NCI-H1105 (cell line): ENCODE measurements around the gene SDK1.

ENCODE experiments used
- DNase-seq: peaks from one replicate; lab custom pipeline; 2025; lab: John Stamatoyannopoulos, UW

The SDK1 gene

DNA sequence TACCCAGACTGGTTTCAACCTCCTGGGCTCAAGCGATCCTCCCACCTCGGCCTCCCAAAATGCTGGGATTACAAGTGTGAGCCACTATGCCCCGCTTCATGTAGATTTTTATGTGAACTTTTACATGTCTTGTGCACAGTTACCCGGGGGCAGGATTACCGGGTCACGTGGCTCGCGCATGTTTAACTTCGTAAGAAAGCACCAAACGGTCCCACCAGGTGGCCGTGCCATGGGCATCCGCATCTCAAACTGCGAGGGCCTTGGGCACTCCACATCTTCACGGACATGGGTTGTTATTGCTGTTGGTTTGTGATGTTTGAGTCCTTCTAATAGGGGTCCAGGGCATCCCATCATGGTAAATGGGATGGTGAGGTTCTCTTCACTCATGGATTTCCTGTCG is 744.4 kb downstream of the SDK1 start:
- no peak for DNase-seq

DNA sequence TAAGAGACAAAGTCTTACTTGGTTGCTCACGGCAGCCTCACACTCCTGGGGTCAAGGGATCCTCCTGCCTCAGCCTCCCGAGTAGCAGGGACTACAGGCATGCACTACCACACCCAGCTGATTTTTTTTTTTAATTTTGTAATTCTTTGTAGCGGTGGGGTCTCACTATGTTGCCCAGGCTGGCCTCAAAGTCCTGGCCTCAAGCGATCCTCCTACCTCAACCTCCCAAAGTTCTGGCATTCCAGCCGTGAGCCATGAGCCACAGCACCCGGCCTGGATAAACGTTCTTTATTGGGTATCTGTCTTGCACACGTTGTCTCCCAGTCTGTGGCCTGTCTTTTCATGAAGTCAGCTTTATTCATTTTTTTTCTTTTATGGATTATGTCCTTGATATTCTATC is 744.9 kb downstream of the SDK1 start:
- no peak for DNase-seq

DNA sequence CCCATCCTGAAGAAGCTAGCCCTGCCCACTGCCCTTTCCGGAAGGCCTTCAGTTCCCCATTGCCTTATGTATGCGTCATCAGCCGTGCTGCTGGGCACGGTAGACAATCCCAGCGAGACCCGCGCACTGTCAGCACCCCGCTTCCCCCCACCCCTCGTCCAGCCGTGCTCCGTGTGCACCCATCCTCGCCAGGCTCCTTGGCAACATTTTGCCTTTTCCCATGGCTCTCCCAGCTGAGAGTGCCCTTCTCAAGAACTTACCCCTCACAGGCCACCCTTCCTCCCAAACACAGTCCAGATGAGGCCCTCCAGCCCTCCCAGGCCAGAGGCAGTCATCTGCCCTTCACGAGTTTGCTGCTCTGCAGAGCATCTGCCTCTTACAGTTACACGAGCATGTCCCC is 747.3 kb downstream of the SDK1 start:
- no peak for DNase-seq

DNA sequence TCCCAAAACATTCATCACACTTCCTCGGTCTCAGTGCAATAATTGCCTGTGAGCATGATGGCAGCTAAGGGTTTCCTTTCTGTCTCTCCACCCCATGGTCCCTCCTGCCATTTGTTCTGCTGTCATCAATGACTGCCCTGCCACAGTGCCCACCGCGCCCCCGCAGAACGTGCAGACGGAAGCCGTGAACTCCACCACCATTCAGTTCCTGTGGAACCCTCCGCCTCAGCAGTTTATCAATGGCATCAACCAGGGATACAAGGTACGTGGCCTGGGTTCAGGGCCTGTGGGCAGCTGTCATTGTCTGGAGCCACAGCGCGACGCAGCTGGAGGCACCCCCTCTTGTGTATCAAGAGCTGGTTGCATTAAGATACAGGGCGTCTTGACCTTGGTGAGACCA is 748.1 kb downstream of the SDK1 start:
- DNase-seq = no peak

DNA sequence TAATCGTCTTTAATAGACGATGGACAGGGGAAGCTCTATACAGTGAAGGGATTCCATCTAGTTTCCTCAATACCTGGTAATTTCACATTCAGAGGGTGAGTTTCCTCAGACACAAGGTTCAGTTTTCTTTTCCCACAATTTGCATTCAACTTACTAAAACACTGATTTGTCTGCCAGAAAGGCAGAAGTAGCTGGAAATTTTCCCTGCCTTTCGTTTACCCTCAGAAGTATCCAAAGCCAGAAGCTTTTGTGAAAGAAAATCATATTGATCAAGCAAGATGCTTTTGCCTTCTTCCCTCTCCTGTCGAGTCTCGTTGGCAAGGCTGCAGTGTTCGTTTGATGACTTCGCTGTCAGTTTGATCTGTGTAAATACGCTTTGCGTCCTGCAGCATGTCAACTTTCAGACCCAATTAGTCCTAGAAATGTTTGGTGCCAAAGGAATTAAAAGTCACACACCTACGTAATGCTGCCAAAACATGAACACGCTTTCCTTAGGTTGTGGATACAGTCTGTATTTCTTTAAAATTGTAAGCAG is 749.1 kb downstream of the SDK1 start:
- no peak for DNase-seq

DNA sequence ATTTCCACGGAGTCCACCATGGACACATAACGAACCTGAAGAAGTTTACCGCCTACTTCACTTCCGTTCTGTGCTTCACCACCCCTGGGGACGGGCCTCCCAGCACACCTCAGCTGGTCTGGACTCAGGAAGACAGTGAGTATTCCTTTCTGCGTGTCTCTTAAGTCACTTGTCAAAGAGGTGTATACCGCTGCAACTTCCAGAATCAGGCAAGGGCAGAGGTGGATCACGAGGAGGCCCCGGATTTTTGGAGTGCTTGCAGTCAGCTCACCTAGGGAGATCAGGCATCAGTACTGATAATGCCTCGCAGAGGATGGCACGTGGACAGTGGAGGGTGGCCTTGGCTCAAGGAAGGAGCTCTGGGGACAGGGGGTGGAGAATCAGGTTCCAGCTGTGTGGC is 750.6 kb downstream of the SDK1 start:
- no peak for DNase-seq

DNA sequence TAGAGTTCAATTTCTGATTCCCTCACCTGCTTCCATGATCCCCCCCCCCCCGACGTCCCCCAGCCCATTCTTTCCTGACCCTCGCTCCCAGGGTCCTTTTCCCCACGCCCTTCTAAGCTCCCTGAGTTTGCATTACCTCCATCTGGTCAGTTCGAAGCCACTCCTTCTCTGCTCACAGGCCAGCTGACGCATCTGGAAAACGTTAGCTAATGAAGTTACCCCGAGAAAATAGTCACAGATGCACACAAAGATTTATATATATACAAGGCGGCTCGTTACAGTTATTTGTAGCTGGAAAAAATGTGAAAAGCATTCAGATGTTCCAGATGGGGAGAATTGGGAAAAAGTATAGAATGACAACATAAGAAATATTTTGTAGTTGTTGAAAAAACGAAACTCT is 751.1 kb downstream of the SDK1 start:
- no peak for DNase-seq

DNA sequence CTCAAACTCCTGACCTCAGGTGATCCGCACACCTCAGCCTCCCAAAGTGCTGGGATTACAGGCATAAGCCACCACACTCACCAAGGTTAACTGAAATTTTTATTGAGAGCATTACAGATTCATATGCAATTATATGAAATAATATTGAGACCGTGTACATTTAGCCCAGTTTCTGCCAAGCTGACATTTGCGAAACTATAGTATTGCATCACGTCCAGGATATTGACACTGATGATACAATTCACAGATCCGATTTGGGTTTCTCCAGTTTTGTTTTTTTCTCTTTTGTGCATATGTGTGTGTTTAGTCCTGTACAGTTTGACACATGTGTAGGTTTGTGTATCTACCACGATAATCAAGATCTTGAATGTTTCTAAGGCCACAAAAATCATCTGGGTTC is 753.1 kb downstream of the SDK1 start:
- no peak for DNase-seq

DNA sequence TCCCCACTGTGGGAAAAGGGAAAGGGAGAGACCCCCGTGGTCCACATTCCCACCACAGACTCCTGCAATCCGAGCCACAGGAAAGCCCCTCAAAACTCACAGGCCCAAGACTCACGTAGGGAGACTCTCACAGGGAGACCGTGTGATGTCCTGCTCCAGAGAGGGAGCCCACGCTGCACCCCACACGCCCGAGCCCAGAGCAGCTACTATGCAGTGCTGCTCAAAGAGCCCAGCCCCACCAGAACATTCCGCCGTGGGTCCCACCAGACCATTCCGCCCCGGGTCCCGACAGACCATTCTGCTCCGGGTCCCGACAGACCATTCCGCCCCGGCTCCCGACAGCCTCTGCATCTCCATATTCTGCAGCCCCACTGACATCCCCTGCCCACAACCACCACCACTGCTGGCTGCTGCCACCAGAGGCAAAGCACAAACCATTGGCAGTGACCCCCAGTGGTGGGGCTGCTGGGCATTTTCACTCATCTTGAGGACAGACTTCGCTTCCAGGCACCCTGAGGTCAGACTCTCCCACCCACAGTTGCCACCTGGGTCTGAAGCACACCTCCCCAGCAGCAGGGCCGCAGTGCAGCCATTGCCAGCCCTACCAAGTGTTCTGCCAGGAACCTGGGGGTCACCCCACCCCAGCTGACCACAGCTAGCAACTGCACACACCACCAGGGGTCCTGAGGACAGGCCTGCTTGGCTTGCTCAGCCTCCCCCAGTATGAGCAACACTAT is 755.7 kb downstream of the SDK1 start:
- DNase-seq = no peak

DNA sequence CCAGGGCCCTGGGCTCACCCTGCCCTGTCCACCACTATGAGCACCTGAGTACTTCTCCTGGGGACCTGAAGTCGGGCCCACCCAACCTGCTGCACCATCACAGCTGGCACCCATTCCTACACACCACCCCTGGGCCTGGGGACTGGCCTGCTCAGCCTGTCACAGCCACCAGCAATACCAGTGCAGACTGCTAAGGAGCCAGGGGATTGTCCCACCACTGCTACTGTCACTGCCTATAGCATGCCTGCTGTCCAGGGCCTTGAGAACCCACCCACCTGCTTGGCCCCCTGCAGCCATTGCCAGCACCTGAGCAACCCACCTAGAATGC is 756.2 kb downstream of the SDK1 start:
- DNase-seq = no peak

DNA sequence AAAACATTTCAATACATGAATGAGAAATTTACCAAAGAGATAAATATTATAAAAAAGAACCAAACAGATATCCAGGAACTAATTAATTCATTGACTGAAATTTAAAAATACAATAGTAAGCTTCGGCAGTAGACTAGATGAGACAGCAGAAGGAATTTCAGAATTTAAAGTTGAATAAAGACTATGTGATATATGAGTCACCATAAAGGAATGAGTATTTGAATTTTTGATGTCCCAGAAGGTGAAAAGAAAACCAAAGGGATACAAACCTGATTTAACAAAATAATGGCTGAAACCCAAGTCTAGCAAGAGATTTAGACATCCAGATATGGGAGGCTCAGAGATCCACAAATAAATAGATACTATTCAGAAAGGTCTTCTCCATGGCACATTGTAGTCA is 757.1 kb downstream of the SDK1 start:
- no peak for DNase-seq

DNA sequence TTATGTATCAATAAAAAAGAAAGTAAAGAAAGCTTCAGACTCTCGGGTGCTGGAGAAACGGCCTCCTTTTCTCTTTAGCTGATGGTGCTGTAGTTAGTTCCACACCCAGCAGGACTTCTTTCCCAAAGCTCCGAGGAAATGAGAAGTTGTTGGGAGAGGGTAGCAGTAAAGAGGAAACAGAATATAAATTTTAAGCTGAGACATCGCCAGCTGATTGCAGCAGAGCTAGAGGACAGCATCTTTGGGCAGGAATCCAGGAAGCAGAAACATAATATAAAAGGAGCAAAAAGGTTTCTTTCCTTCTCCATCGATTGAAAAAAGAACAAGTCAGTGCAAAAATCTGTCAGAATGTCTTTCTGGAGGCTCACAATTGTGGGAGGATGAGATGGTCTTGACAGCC is 764.1 kb downstream of the SDK1 start:
- DNase-seq = no peak

DNA sequence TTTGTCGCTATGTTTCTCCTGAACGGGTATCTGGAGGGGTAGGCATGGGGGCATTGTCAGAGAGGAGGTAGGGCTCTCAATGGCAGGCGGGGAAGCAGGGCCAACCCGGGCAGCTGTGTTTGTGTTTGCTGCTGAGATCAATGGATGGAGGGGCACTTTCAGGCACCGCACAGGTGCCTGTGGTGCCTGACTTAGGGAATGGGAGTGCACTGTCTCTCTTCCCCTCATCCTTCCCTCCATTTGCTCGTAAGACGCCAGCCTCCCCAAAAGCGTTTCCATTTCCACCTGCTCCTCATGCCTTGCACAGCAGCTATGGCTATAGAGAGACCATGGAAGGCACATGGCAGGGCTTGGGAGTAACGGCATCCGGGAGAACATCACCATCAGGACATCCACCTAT is 765.2 kb downstream of the SDK1 start:
- no peak for DNase-seq

DNA sequence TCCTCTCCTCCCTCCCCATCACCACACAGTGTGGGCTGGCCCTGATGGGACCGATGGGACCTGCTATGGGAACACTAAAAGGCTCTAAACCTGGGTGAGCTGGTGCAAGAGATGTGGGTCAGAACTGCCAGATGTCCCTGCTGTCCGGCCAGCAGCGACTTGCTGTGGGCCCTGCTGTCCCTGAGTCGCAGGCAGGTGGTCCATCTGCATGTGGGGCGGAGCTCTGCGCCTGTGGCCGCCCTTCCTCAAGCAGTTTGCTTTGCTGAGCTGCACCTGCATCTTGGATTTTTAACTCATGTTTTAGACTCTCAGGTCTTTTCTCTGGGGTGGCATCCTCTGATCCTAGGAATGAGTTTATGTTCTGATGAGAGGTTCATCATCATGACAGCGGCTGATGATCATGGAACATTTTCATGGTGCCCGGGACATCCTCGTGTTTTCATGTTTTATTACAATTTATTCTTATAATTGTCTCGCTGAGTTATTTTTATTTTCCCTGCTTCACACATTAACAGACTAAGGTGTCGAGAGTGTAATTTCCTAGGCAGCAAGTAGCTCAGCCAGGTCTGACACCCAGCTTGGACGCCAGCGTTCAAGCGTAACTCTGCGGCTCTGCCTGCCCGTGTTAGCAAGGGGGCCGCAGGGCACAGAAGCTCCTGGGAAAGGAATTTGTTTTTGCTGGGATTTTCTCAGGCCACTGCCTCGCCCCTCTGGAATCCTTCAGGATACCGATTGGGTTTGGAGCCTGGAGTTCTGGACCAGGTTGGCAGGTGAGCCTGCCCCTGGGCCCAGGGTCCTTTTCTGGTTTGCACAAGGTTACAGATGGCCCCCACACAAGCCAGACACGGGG is 765.8 kb downstream of the SDK1 start:
- no peak for DNase-seq

DNA sequence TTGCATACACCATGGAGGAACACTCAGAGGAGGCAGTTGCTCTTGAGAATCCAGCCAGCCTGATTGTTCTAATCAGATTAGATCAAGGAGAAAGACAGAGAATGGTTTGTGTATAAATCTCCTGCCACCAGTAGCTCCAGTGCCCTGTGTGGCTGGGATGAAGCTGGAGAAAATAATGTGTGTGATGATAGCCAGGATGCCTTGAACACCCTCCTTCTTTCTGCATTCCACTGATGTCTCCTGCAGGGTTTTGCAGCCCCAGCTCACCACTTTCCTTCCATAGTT is 766.4 kb downstream of the SDK1 start:
- no peak for DNase-seq

DNA sequence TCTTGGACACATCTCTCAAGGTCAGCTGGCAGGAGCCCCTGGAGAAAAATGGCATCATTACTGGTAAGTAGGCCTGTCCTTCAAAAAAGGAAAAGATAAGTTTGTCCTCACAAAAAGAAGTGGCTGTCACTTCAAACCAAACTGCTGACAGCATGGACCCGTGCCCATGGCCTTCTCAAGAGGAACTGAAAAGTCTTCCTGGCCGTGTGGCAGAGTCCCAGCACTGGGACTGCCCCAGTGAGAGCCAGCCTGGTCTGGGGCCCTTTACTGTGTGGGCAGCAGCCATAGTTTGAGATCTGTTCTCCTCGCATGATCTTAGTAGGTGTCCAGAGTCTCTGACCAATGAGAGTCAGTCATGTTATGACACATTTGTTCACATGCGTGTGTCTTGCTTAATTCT is 766.8 kb downstream of the SDK1 start:
- no peak for DNase-seq

DNA sequence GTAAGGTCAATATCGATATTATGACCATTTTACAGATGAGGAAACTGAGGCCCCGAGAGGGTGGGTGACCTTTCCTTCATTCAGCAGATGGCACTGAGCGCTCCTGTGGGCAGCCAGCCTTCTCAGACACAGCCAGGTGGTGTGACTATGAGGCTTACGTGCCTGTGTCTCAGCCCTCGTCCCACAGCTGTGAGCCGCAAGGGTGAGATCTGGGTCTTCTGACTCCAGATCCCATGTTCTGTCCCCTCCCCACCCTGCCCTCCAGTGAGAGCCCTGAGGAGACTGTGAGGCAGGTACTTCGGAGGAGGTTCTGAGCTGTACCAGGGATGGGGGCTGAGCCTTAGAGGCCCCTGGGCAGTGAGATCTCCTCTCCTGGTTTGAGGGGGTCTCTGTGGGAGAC is 767.2 kb downstream of the SDK1 start:
- no peak for DNase-seq

DNA sequence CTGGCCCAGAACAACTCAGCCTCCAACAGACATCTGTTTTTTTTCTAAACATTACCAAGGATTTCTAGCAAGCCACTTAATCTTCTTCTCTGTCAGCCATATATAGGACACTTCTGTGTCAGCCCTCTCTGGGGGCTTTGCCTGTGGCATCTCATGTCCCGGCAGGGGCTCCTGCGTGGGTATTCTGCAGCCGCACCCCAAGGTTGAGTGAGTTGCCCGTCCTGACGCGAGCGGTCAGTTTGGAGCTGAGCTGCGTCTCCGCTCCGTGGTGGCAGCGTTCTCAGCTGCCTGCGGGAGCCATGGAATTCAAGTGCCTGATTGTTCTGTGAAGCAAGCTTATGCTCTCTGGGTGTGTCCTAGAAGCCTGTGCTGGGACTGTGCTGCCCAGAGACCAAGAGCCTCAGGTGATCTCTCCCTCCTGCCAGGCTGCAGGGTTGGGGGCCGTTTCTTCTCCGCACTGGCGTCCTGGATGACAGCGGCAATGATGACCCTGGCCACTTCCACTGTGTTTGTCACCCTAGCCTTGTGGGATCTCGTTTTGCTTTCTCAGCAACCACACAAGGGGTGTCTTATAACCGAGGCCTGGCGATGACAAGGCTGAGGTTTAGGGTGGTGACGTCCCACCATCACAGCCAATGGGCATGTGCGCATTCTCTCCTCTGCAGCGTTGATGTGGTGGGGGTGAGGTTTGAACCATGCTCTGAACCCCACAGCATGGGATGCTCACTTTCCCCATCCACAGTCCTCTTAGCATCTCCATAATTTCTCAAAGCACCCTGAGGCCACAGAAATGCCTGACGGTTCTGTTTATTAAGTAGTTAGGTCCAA is 768.4 kb downstream of the SDK1 start:
- no peak for DNase-seq

DNA sequence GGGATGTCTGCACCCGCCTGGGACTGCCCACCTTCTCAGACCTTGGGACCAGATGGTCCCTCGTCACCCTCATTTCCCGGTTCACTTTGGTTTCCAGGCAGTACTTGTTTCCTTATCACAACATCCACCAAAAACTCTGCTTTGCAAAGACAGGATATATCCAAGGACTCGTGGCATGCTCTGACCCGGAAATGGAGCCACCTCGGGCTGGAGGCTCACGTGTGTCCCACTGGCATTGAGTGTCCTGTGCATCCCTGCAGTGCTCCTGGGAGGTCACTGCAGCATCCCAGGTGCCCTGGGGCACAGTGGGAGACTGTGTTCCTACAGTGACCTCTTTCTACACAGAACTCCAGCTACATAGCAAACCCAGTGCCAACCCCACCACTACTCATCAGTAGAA is 769.2 kb downstream of the SDK1 start:
- DNase-seq = no peak

DNA sequence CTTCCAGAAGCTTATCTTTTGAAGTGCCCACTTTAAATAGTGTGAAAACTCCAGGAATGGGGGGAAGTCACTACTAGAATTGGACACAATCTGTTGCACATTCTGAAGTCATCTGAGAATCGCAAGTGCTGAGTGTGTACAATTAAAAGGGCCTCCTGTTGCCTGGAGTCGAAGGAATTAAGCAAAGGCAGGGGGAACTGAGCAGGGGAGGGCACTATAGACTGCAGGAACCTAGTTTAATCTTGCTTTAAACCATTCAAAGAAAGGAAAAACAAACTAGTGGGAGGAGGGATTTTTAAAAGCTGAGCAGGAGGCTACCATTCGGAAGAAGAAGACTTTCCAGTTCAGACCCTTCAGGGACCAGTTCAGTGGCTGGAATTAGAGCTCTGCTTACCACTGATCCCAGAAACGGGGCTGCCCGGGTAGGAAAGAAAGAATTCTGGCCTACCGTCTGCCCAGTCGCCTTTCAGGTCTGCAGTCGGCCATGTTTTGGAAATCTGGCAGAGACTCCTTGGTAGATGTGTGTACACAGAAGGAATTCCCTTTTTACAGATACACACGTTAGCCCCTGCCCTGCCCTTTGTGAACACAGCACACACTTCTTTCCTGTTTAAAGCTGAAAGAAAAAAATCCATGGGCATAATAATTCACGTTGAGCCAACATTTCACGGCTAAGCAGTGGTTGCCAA is 770.5 kb downstream of the SDK1 start:
- no peak for DNase-seq

DNA sequence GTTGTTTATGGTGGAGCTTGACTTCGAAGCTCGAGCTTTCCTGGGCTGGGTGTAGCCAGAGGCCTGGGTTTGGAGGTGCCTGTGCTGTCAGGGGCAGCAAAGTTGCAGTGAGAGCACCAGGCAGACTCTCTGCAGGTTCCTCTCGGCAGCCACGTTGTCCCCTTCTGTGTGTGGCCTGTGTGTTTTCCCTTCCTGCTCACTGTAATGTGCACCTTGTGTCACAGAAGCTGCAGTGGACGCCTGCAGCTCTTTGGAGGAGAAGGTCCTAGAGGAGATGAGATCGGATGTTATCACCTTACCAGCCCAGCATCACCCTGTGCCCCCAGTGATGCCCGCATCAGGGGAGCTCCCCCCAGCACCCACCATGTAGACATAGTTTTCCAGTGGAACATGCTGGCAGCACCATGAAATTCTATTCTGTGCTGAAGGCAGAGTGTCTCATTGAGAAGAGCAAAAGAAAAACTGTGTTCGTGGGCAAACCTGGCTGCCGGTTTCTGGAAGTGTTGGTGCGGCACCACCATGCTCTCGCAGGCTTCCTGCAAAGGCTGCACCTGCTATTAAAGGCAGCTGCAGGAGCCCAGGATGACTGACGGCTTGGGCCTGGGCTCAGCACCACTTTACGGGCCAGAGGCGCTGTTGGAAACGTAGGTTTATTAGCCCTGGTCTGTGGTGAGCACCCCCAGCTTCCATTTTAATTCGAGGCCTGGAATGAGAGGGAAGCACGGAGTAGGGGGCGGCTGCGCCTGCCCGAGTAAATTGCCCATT is 771.3 kb downstream of the SDK1 start:
- DNase-seq = no peak

DNA sequence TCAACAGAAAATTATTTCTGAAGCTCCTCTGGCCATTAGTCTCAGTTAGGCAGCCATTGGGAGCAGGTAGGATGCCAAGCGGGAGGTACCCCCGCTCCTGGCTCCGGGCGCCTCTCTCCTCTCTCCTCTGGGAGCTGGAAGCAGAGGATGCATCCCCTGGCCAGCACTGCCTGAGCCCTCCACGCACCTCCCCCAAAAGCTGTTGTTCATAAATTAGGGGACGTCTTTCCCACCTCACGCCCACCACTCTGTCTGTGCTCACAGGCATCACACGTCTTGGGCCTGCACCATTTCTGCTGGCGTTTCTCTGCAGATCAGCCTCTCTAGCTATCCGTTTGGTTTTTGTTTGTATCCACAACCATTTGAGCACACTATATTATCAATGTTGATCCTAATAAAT is 772.0 kb downstream of the SDK1 start:
- no peak for DNase-seq
